GM23338 (cell line): ENCODE measurements around the gene TSPAN6. TPM values are rescaled to one million over a fixed set of nuclear protein-coding genes. Genes with fewer than 3 reads are reported as not detected.

Source experiments
- ATAC-seq: fragments of 200-7000 bp; cut with Tn5 transposase; 3 replicates; pipeline ENCODE4 v1.9.1; 2020
- DNase-seq: peaks from one replicate; pipeline ENCODE4 v3.0.0-alpha.2; 2015; ENCODE audit warnings: low spot score
- H2AFZ ChIP-seq: fragments of 200-600 bp; sonication (generic); 2 replicates; pipeline ENCODE4 v1.8.0; 2016; ENCODE audit warnings: antibody characterized with exemption, mild to moderate bottlenecking, moderate library complexity
- H3F3A ChIP-seq: fragments of 200-600 bp; sonication (generic); replicated peaks from 2 replicates; pipeline ENCODE4 v1.8.0; 2017; ENCODE audit warnings: antibody characterized with exemption, mixed run types, low read depth
- H3K27ac ChIP-seq: fragments of 200-600 bp; sonication (generic); 2 replicates; pipeline ENCODE4 v1.6.1; 2016; ENCODE audit warnings: low read depth
- H3K27me3 ChIP-seq: fragments of 200-600 bp; sonication (generic); 2 replicates; pipeline ENCODE4 v1.8.0; 2016; ENCODE audit warnings: mild to moderate bottlenecking, mixed run types, moderate library complexity; ENCODE audit not compliant: insufficient read depth
- H3K36me3 ChIP-seq: fragments of 200-600 bp; sonication (generic); 2 replicates; pipeline ENCODE4 v1.8.0; 2016; ENCODE audit warnings: mild to moderate bottlenecking; ENCODE audit not compliant: insufficient read depth
- H3K4me1 ChIP-seq: fragments of 200-600 bp; sonication (generic); 2 replicates; pipeline ENCODE4 v1.8.0; 2016; ENCODE audit warnings: mild to moderate bottlenecking, moderate library complexity; ENCODE audit not compliant: insufficient read depth
- H3K4me2 ChIP-seq: fragments of 200-600 bp; sonication (generic); 2 replicates; pipeline ENCODE4 v1.7.1; 2017; ENCODE audit warnings: mixed run types
- H3K4me3 ChIP-seq: fragments of 200-600 bp; sonication (generic); 2 replicates; pipeline ENCODE4 v1.6.1; 2016; ENCODE audit warnings: mixed run types
- H3K79me2 ChIP-seq: fragments of 200-600 bp; sonication (generic); replicated peaks from 2 replicates; pipeline ENCODE4 v1.8.0; 2017; ENCODE audit warnings: mild to moderate bottlenecking; ENCODE audit not compliant: insufficient read depth
- H3K9me2 ChIP-seq: fragments of 200-600 bp; sonication (generic); 2 replicates; pipeline ENCODE4 v1.8.0; 2017; ENCODE audit not compliant: insufficient read depth
- H4K20me1 ChIP-seq: fragments of 200-600 bp; sonication (generic); replicated peaks from 2 replicates; pipeline ENCODE4 v1.8.0; 2017; ENCODE audit warnings: mild to moderate bottlenecking; ENCODE audit not compliant: insufficient read depth
- H3K27ac Mint-ChIP-seq: 2 replicates; pipeline ENCODE4 v1.8.0; 2020; ENCODE audit warnings: inconsistent platforms, mild to moderate bottlenecking, moderate library complexity, mixed read lengths
- H3K27me3 Mint-ChIP-seq: 3 replicates; pipeline ENCODE4 v1.8.0; 2022; ENCODE audit warnings: low read depth, mild to moderate bottlenecking, moderate library complexity, mixed read lengths, inconsistent platforms; ENCODE audit not compliant: insufficient read depth, poor library complexity
- H3K36me3 Mint-ChIP-seq: 3 replicates; pipeline ENCODE4 v1.8.0; 2021; ENCODE audit warnings: low read depth, mild to moderate bottlenecking, inconsistent platforms, moderate library complexity, mixed read lengths
- H3K4me1 Mint-ChIP-seq: 3 replicates; pipeline ENCODE4 v1.8.0; 2020; ENCODE audit warnings: mild to moderate bottlenecking, inconsistent platforms, mixed read lengths
- H3K4me3 Mint-ChIP-seq: 3 replicates; pipeline ENCODE4 v1.8.0; 2021; ENCODE audit warnings: moderate library complexity, mild to moderate bottlenecking, inconsistent platforms, mixed read lengths
- H3K9me3 Mint-ChIP-seq: 3 replicates; pipeline ENCODE4 v1.8.0; 2020; ENCODE audit warnings: moderate library complexity, mild to moderate bottlenecking, inconsistent platforms, mixed read lengths
- CREB1 ChIP-seq: fragments of 250-450 bp; sonication (Bioruptor Pico); IDR thresholded peaks from 2 replicates; pipeline ENCODE4 v1.5.0; 2020; ENCODE audit warnings: low read depth, mild to moderate bottlenecking, moderate library complexity
- EZH2 ChIP-seq: fragments of 200-600 bp; sonication (generic); IDR thresholded peaks from one replicate; pipeline ENCODE4 v1.8.0; 2017; ENCODE audit warnings: antibody characterized with exemption, mild to moderate bottlenecking, low read depth; ENCODE audit not compliant: unreplicated experiment
- EZH2phosphoT487 ChIP-seq: fragments of 200-600 bp; sonication (generic); IDR thresholded peaks from one replicate; pipeline ENCODE4 v1.8.1; 2018; ENCODE audit warnings: antibody characterized with exemption; ENCODE audit not compliant: unreplicated experiment
- JUNB ChIP-seq: IDR thresholded peaks from one replicate; pipeline ENCODE4 v1.6.1; 2016; ENCODE audit warnings: antibody characterized with exemption; ENCODE audit not compliant: unreplicated experiment
- NANOG ChIP-seq: IDR thresholded peaks from 2 replicates; pipeline ENCODE4 v1.6.1; 2016; ENCODE audit warnings: antibody characterized with exemption, borderline replicate concordance
- POLR2AphosphoS5 ChIP-seq: IDR thresholded peaks from 2 replicates; pipeline ENCODE4 v1.6.1; 2016; ENCODE audit warnings: antibody characterized with exemption, low read depth
- STAT1 ChIP-seq: IDR thresholded peaks from one replicate; pipeline ENCODE4 v1.6.1; 2016; ENCODE audit warnings: antibody characterized with exemption; ENCODE audit not compliant: unreplicated experiment
- ZNF114 ChIP-seq: fragments of 250-450 bp; sonication (Bioruptor Pico); IDR thresholded peaks from 2 replicates; pipeline ENCODE4 v1.5.0; 2020; ENCODE audit warnings: mild to moderate bottlenecking, moderate library complexity
- ZNF331 ChIP-seq: fragments of 250-450 bp; sonication (Bioruptor Pico); IDR thresholded peaks from 2 replicates; pipeline ENCODE4 v1.5.0; 2020; ENCODE audit warnings: low read depth, mild to moderate bottlenecking, moderate library complexity
- polyA plus RNA-seq: library from polyadenylated mRNA; unstranded; fragments of >200 nt; fragmentation: Nextera tagmentation; extraction: Ambion mirVana; gene quantifications from 2 replicates; pipeline ENCODE4 v1.2.1, GENCODE V29; 2016
- total RNA-seq: library from RNA; depleted of rRNA; stranded (reverse); fragments of >200 nt; shearing (Covaris generic); gene quantifications from 2 replicates; pipeline ENCODE4 v1.2.3, GENCODE V29; 2014
- TF ChIP-seq, protein P1 (sequence below): IDR thresholded peaks from one replicate; pipeline ENCODE4 v1.6.1; 2018; ENCODE audit warnings: antibody characterized with exemption; ENCODE audit not compliant: unreplicated experiment
- TF ChIP-seq, protein P2 (sequence below), 2 experiments: fragments of 200-600 bp in 1 of 2; sonication (generic) in 1 of 2; conservative IDR thresholded peaks; 2 replicates each; pipeline versions ENCODE4 v1.5.1 to v1.6.1; 2016 to 2017; ENCODE audit warnings: antibody characterized with exemption in 2 of 2, low read depth in 2 of 2, mild to moderate bottlenecking in 2 of 2, moderate library complexity in 1 of 2
- TF ChIP-seq, protein P3 (sequence below): fragments of 250-450 bp; sonication (Bioruptor Pico); IDR thresholded peaks from 2 replicates; pipeline ENCODE4 v1.5.0; 2020; ENCODE audit warnings: mild to moderate bottlenecking, moderate library complexity
- TF ChIP-seq, protein P4 (sequence below): IDR thresholded peaks from 2 replicates; pipeline ENCODE4 v1.6.1; 2016; ENCODE audit warnings: antibody characterized with exemption

TSPAN6 gene
- total and polyA plus RNA-seq, 2 experiments from 2014 or later = 55.6 to 75.3 TPM

DNA sequence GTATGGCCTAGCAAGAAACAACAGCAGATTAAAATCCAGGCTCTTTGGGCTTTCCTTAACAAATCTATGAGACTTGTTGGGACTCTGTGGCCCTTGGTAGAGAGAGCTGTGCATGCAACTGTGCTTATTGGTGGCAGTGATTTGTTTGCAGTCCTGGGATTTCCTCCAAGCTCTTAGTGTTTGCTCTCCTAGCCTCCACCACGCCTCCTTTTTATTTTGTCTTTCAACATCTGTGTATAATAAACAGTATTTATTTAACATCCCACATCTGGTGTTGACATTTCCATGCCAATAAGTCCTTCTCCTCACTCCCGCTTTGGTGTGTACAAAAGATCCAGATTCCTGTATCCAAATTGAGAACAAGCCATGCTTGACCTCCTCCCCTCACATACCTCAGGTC is 48.7 kb downstream of the TSPAN6 start:
- Histone ChIP-seq H3K9me2 (no peaks in the 10 kb centered on the region), H4K20me1 (no peaks in the 10 kb centered on the region), H3K4me2 (no peak overlapping the region), H3K79me2 (no peaks in the 10 kb centered on the region), H3K4me3 (no peak overlapping the region), H3K4me1 (peaks cover 13% of the 10 kb centered on the region), H3F3A (no peaks in the 10 kb centered on the region), H2AFZ (no peak overlapping the region), H3K27me3 (no peaks in the 10 kb centered on the region), H3K36me3 (no peaks in the 10 kb centered on the region), H3K27ac (no peak overlapping the region)
- ATAC-seq (no peak), DNase-seq (no peak)
- Mint-ChIP-seq H3K27ac (no peak overlapping the region), H3K36me3 (no peaks in the 10 kb centered on the region), H3K27me3 (no peaks in the 10 kb centered on the region), H3K4me3 (no peak overlapping the region), H3K4me1 (peaks cover 4% of the 10 kb centered on the region; the same call in 2 of the 3 replicates), H3K9me3 (no peaks in the 10 kb centered on the region)
- TF ChIP-seq JUNB = no peak
- TF ChIP-seq, protein P1, sequence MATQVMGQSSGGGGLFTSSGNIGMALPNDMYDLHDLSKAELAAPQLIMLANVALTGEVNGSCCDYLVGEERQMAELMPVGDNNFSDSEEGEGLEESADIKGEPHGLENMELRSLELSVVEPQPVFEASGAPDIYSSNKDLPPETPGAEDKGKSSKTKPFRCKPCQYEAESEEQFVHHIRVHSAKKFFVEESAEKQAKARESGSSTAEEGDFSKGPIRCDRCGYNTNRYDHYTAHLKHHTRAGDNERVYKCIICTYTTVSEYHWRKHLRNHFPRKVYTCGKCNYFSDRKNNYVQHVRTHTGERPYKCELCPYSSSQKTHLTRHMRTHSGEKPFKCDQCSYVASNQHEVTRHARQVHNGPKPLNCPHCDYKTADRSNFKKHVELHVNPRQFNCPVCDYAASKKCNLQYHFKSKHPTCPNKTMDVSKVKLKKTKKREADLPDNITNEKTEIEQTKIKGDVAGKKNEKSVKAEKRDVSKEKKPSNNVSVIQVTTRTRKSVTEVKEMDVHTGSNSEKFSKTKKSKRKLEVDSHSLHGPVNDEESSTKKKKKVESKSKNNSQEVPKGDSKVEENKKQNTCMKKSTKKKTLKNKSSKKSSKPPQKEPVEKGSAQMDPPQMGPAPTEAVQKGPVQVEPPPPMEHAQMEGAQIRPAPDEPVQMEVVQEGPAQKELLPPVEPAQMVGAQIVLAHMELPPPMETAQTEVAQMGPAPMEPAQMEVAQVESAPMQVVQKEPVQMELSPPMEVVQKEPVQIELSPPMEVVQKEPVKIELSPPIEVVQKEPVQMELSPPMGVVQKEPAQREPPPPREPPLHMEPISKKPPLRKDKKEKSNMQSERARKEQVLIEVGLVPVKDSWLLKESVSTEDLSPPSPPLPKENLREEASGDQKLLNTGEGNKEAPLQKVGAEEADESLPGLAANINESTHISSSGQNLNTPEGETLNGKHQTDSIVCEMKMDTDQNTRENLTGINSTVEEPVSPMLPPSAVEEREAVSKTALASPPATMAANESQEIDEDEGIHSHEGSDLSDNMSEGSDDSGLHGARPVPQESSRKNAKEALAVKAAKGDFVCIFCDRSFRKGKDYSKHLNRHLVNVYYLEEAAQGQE = no peak
- TF ChIP-seq, protein P2, sequence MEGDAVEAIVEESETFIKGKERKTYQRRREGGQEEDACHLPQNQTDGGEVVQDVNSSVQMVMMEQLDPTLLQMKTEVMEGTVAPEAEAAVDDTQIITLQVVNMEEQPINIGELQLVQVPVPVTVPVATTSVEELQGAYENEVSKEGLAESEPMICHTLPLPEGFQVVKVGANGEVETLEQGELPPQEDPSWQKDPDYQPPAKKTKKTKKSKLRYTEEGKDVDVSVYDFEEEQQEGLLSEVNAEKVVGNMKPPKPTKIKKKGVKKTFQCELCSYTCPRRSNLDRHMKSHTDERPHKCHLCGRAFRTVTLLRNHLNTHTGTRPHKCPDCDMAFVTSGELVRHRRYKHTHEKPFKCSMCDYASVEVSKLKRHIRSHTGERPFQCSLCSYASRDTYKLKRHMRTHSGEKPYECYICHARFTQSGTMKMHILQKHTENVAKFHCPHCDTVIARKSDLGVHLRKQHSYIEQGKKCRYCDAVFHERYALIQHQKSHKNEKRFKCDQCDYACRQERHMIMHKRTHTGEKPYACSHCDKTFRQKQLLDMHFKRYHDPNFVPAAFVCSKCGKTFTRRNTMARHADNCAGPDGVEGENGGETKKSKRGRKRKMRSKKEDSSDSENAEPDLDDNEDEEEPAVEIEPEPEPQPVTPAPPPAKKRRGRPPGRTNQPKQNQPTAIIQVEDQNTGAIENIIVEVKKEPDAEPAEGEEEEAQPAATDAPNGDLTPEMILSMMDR (conservative IDR thresholded peaks at IDR 0.05; ENCODE audit: low read depth in 2 of 2) = no peak
- no peak for TF ChIP-seq ZNF331 (CRISPR knock-in tag)
- TF ChIP-seq, protein P3, sequence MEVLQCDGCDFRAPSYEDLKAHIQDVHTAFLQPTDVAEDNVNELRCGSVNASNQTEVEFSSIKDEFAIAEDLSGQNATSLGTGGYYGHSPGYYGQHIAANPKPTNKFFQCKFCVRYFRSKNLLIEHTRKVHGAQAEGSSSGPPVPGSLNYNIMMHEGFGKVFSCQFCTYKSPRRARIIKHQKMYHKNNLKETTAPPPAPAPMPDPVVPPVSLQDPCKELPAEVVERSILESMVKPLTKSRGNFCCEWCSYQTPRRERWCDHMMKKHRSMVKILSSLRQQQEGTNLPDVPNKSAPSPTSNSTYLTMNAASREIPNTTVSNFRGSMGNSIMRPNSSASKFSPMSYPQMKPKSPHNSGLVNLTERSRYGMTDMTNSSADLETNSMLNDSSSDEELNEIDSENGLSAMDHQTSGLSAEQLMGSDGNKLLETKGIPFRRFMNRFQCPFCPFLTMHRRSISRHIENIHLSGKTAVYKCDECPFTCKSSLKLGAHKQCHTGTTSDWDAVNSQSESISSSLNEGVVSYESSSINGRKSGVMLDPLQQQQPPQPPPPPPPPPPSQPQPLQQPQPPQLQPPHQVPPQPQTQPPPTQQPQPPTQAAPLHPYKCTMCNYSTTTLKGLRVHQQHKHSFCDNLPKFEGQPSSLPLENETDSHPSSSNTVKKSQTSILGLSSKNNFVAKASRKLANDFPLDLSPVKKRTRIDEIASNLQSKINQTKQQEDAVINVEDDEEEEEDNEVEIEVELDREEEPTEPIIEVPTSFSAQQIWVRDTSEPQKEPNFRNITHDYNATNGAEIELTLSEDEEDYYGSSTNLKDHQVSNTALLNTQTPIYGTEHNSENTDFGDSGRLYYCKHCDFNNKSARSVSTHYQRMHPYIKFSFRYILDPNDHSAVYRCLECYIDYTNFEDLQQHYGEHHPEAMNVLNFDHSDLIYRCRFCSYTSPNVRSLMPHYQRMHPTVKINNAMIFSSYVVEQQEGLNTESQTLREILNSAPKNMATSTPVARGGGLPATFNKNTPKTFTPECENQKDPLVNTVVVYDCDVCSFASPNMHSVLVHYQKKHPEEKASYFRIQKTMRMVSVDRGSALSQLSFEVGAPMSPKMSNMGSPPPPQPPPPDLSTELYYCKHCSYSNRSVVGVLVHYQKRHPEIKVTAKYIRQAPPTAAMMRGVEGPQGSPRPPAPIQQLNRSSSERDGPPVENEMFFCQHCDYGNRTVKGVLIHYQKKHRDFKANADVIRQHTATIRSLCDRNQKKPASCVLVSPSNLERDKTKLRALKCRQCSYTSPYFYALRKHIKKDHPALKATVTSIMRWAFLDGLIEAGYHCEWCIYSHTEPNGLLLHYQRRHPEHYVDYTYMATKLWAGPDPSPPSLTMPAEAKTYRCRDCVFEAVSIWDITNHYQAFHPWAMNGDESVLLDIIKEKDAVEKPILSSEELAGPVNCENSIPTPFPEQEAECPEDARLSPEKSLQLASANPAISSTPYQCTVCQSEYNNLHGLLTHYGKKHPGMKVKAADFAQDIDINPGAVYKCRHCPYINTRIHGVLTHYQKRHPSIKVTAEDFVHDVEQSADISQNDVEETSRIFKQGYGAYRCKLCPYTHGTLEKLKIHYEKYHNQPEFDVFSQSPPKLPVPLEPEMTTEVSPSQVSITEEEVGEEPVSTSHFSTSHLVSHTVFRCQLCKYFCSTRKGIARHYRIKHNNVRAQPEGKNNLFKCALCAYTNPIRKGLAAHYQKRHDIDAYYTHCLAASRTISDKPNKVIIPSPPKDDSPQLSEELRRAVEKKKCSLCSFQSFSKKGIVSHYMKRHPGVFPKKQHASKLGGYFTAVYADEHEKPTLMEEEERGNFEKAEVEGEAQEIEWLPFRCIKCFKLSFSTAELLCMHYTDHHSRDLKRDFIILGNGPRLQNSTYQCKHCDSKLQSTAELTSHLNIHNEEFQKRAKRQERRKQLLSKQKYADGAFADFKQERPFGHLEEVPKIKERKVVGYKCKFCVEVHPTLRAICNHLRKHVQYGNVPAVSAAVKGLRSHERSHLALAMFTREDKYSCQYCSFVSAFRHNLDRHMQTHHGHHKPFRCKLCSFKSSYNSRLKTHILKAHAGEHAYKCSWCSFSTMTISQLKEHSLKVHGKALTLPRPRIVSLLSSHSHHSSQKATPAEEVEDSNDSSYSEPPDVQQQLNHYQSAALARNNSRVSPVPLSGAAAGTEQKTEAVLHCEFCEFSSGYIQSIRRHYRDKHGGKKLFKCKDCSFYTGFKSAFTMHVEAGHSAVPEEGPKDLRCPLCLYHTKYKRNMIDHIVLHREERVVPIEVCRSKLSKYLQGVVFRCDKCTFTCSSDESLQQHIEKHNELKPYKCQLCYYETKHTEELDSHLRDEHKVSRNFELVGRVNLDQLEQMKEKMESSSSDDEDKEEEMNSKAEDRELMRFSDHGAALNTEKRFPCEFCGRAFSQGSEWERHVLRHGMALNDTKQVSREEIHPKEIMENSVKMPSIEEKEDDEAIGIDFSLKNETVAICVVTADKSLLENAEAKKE = no peak
- TF ChIP-seq, protein P4, sequence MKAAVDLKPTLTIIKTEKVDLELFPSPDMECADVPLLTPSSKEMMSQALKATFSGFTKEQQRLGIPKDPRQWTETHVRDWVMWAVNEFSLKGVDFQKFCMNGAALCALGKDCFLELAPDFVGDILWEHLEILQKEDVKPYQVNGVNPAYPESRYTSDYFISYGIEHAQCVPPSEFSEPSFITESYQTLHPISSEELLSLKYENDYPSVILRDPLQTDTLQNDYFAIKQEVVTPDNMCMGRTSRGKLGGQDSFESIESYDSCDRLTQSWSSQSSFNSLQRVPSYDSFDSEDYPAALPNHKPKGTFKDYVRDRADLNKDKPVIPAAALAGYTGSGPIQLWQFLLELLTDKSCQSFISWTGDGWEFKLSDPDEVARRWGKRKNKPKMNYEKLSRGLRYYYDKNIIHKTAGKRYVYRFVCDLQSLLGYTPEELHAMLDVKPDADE = no peak
- no peak for TF ChIP-seq ZNF114 (CRISPR knock-in tag)
- no peak for TF ChIP-seq EZH2phosphoT487
- TF ChIP-seq EZH2 = no peak
- TF ChIP-seq STAT1 = no peak
- TF ChIP-seq NANOG = no peak
- no peak for TF ChIP-seq POLR2AphosphoS5
- no peak for TF ChIP-seq CREB1 (CRISPR knock-in tag)
